Hepatocyte (in vitro differentiated cells): ENCODE data around the gene ANKS6.

Experiments used
- CTCF ChIP-seq: fragments of 200-600 bp; sonication (generic); IDR thresholded peaks from 2 replicates; pipeline ENCODE4 v1.5.1; 2016; ENCODE audit warnings: antibody characterized with exemption, mild to moderate bottlenecking; ENCODE audit not compliant: poor library complexity
- EZH2 ChIP-seq: fragments of 200-600 bp; sonication (generic); IDR thresholded peaks from 2 replicates; pipeline ENCODE4 v1.6.1; 2016; ENCODE audit warnings: antibody characterized with exemption, mild to moderate bottlenecking, borderline replicate concordance
- EZH2phosphoT487 ChIP-seq: fragments of 200-600 bp; sonication (generic); IDR thresholded peaks from one replicate; pipeline ENCODE4 v1.6.1; 2018; ENCODE audit warnings: antibody characterized with exemption, mild to moderate bottlenecking, low read depth, moderate library complexity; ENCODE audit not compliant: unreplicated experiment, severe bottlenecking

DNA sequence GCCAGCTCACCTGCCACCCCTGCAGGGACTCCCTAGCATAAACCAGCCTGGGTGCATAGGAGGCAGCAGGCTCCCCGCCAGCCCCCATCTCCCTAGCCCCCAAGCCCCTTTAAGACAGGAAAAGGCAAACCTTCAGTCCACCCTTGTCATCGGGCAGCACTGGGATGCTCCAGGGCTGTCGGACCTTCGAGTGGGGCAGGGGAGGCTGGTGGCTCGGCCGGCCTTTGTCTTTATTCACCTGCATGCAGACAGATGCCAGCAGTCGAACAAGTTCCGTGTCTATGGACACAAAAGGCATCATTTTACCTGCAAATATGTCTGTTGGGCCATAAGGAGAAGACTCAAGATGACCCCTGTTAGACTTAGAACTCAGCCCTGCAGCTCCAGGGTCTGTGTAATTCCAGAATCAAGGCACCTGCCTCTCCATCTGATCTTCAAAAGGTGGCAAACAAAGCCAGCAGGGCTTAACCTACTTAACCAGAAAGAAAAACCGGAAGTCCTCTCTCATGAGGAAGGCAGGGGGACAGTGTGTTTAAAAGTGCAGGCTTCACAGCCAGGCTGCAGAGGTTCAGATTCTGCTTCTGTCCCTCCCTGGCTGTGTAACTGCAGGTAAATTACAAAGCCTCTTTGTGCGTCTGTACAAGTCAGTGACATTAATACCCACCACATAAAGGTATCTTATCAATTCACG lies 16.2 kb downstream of the ANKS6 start:
- TF ChIP-seq CTCF = no peak
- TF ChIP-seq EZH2 = no peak
- no peak for TF ChIP-seq EZH2phosphoT487
